ENCODE measurements around the gene KLK2.

The KLK2 gene

DNA sequence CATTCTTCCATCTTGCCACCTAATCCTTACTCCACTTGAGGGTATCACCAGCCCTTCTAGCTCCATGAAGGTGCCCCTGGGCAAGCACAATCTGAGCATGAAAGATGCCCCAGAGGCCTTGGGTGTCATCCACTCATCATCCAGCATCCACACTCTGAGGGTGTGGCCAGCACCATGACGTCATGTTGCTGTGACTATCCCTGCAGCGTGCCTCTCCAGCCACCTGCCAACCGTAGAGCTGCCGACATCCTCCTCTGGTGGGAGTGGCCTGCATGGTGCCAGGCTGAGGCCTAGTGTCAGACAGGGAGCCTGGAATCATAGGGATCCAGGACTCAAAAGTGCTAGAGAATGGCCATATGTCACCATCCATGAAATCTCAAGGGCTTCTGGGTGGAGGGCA lies 21.6 kb upstream of the KLK2 start:
- no peak for FAIRE-seq

DNA sequence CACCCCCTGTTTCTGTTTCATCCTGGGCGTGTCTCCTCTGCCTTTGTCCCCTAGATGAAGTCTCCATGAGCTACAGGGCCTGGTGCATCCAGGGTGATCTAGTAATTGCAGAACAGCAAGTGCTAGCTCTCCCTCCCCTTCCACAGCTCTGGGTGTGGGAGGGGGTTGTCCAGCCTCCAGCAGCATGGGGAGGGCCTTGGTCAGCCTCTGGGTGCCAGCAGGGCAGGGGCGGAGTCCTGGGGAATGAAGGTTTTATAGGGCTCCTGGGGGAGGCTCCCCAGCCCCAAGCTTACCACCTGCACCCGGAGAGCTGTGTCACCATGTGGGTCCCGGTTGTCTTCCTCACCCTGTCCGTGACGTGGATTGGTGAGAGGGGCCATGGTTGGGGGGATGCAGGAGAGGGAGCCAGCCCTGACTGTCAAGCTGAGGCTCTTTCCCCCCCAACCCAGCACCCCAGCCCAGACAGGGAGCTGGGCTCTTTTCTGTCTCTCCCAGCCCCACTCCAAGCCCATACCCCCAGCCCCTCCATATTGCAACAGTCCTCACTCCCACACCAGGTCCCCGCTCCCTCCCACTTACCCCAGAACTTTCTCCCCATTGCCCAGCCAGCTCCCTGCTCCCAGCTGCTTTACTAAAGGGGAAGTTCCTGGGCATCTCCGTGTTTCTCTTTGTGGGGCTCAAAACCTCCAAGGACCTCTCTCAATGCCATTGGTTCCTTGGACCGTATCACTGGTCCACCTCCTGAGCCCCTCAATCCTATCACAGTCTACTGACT lies 18.4 kb upstream of the KLK2 start, which contains the start of gene KLK3:
KLK3 (plus strand) TSS at position 280 of the 775 bp plus-strand sequence; CDS start at position 321, 41 bp downstream.
- no peak for FAIRE-seq

DNA sequence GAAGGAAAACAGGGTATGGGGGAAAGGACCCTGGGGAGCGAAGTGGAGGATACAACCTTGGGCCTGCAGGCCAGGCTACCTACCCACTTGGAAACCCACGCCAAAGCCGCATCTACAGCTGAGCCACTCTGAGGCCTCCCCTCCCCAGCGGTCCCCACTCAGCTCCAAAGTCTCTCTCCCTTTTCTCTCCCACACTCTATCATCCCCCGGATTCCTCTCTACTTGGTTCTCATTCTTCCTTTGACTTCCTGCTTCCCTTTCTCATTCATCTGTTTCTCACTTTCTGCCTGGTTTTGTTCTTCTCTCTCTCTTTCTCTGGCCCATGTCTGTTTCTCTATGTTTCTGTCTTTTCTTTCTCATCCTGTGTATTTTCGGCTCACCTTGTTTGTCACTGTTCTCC lies 15.9 kb upstream of the KLK2 start:
- no peak for FAIRE-seq

DNA sequence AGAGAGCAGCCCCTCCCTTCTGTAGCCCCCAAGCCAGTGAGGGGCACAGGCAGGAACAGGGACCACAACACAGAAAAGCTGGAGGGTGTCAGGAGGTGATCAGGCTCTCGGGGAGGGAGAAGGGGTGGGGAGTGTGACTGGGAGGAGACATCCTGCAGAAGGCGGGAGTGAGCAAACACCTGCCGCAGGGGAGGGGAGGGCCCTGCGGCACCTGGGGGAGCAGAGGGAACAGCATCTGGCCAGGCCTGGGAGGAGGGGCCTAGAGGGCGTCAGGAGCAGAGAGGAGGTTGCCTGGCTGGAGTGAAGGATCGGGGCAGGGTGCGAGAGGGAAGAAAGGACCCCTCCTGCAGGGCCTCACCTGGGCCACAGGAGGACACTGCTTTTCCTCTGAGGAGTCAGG lies 14.4 kb upstream of the KLK2 start:
- FAIRE-seq = no peak

DNA sequence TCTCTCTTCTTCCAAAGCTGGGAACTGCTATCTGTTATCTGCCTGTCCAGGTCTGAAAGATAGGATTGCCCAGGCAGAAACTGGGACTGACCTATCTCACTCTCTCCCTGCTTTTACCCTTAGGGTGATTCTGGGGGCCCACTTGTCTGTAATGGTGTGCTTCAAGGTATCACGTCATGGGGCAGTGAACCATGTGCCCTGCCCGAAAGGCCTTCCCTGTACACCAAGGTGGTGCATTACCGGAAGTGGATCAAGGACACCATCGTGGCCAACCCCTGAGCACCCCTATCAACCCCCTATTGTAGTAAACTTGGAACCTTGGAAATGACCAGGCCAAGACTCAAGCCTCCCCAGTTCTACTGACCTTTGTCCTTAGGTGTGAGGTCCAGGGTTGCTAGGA lies 13.4 kb upstream of the KLK2 start:
- no peak for FAIRE-seq

DNA sequence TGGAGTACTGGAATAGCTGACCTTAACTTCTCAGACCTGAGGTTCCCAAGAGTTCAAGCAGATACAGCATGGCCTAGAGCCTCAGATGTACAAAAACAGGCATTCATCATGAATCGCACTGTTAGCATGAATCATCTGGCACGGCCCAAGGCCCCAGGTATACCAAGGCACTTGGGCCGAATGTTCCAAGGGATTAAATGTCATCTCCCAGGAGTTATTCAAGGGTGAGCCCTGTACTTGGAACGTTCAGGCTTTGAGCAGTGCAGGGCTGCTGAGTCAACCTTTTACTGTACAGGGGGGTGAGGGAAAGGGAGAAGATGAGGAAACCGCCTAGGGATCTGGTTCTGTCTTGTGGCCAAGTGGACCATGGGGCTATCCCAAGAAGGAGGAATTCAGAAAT lies 12.2 kb upstream of the KLK2 start:
- no peak for FAIRE-seq

DNA sequence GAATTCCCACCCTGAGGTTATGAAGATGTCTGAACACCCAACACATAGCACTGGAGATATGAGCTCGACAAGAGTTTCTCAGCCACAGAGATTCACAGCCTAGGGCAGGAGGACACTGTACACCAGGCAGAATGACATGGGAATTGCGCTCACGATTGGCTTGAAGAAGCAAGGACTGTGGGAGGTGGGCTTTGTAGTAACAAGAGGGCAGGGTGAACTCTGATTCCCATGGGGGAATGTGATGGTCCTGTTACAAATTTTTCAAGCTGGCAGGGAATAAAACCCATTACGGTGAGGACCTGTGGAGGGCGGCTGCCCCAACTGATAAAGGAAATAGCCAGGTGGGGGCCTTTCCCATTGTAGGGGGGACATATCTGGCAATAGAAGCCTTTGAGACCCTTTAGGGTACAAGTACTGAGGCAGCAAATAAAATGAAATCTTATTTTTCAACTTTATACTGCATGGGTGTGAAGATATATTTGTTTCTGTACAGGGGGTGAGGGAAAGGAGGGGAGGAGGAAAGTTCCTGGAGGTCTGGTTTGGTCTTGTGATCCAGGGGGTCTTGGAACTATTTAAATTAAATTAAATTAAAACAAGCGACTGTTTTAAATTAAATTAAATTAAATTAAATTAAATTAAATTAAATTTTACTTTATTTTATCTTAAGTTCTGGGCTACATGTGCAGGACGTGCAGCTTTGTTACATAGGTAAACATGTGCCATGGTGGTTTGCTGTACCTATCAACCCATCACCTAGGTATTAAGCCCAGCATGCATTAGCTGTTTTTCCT lies 11.5 kb upstream of the KLK2 start:
- no peak for FAIRE-seq

DNA sequence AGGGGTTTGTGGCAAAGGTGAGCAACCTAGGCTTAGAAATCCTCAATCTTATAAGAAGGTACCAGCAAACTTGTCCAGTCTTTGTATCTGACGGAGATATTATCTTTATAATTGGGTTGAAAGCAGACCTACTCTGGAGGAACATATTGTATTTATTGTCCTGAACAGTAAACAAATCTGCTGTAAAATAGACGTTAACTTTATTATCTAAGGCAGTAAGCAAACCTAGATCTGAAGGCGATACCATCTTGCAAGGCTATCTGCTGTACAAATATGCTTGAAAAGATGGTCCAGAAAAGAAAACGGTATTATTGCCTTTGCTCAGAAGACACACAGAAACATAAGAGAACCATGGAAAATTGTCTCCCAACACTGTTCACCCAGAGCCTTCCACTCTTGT lies 3.8 kb upstream of the KLK2 start:
- no peak for FAIRE-seq

DNA sequence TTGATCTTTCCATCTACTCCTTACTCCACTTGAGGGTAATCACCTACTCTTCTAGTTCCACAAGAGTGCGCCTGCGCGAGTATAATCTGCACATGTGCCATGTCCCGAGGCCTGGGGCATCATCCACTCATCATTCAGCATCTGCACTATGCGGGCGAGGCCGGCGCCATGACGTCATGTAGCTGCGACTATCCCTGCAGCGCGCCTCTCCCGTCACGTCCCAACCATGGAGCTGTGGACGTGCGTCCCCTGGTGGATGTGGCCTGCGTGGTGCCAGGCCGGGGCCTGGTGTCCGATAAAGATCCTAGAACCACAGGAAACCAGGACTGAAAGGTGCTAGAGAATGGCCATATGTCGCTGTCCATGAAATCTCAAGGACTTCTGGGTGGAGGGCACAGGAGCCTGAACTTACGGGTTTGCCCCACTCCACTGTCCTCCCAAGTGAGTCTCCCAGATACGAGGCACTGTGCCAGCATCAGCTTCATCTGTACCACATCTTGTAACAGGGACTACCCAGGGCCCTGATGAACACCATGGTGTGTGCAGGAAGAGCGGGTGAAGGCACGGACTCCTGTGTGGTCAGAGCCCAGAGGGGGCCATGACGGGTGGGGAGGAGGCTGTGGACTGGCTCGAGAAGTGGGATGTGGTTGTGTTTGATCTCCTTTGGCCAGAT lies 2.7 kb upstream of the KLK2 start:
- FAIRE-seq = no peak

DNA sequence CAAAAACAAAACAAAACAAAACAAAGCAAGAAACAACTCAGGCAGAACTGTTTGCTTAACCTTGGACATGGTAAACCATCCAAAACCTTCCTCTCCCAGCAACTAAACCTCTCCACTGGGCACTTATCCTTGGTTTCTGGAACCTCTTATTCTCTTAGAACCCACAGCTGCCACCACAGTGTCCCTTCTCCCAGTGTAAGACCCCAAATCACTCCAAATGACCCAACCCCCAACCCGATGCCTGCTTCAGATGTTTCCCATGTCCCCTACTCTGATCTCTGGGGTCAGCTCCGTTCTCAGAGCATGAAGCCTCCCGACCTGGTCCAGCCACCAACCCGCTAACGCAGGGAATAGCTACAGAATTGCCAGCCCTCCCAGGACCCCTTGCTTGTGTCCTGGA lies 972 bp downstream of the KLK2 start:
- no peak for FAIRE-seq

DNA sequence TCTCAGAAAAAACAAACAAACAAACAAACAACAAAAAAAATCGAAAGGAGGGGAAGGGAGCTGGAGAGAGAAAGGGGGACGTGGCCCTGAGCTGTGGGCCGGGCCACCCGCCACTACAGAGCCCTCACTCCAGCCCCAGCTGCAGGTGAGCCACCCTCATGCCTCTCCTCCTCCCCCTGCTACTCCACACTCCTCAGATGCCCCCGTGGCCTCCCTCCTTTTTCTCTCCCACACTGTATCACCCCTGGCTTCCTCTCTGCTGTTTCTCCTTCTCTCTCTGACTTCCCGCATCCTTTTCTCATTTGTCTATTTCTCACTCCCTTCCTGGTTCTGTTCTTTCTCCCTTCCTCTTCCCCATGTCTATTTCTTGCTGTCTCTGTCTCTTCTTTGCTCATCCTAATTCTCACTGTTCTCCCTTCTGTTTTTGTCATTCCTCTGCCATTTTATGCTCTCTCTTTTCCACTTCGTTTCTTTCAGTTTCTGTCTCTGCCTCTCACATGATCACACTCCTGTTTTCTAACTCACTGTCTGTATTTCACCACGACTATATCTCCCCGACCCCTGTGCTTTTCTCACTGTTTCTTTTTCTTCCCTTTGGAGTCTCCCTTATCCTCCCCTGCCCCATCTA lies 2.7 kb downstream of the KLK2 start:
- FAIRE-seq = no peak

DNA sequence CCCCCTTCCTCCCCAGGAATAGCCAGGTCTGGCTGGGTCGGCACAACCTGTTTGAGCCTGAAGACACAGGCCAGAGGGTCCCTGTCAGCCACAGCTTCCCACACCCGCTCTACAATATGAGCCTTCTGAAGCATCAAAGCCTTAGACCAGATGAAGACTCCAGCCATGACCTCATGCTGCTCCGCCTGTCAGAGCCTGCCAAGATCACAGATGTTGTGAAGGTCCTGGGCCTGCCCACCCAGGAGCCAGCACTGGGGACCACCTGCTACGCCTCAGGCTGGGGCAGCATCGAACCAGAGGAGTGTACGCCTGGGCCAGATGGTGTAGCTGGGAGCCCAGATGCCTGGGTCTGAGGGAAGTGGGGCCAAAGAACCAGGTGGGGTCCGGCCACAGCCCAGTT lies 3.2 kb downstream of the KLK2 start:
- FAIRE-seq = peak; percentile 39

DNA sequence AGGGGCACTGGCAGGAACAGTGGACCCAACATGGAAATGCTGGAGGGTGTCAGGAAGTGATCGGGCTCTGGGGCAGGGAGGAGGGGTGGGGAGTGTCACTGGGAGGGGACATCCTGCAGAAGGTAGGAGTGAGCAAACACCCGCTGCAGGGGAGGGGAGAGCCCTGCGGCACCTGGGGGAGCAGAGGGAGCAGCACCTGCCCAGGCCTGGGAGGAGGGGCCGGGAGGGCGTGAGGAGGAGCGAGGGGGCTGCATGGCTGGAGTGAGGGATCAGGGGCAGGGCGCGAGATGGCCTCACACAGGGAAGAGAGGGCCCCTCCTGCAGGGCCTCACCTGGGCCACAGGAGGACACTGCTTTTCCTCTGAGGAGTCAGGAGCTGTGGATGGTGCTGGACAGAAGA lies 4.1 kb downstream of the KLK2 start:
- FAIRE-seq = no peak

DNA sequence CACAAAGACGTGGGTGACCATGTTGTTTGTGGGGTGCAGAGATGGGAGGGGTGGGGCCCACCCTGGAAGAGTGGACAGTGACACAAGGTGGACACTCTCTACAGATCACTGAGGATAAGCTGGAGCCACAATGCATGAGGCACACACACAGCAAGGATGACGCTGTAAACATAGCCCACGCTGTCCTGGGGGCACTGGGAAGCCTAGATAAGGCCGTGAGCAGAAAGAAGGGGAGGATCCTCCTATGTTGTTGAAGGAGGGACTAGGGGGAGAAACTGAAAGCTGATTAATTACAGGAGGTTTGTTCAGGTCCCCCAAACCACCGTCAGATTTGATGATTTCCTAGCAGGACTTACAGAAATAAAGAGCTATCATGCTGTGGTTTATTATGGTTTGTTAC lies 5.6 kb downstream of the KLK2 start:
- FAIRE-seq = no peak

DNA sequence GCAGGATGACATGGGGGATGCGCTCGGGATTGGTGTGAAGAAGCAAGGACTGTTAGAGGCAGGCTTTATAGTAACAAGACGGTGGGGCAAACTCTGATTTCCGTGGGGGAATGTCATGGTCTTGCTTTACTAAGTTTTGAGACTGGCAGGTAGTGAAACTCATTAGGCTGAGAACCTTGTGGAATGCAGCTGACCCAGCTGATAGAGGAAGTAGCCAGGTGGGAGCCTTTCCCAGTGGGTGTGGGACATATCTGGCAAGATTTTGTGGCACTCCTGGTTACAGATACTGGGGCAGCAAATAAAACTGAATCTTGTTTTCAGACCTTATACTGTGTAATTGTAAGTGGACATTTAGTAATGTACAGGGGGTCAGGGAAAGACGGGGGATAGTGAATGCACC lies 7.0 kb downstream of the KLK2 start:
- FAIRE-seq = no peak

DNA sequence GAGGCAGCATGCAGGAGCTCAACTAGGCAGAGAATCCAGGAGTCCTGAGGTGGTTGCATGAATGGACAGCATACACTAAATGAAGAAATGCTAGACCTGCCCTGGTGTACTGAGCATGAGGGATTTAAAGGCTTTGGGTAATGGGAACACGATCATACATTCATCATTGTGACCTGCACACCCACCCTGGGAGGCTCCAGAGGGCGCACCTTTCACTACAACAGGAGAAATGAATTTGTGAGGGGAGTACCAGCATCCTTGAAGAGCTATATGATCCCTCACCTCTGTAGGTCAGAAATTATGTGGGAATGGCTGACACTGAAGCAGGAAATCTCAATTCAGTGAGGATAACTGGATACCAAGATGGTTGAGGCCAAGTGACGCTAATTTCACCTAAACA lies 8.9 kb downstream of the KLK2 start:
- no peak for FAIRE-seq

DNA sequence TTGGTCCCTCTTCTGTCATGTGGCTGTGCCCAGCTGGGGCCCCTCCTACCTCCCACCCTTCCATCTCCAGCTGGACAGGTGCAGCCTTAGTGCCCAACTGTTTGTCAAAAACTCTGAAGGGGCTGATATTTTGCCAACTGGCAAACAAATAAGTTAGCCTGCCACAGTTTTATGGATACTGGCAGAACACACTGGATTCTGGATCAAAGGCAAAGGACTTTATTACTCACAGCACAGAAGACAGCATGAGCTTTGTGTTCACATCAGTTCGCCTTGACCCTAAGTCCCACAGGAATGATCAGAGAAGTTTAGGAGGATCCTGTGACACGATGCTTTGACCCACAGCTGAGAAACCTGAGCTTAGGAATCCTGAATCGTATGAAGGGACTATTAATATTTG lies 16.4 kb downstream of the KLK2 start:
- FAIRE-seq = peak; percentile 86

DNA sequence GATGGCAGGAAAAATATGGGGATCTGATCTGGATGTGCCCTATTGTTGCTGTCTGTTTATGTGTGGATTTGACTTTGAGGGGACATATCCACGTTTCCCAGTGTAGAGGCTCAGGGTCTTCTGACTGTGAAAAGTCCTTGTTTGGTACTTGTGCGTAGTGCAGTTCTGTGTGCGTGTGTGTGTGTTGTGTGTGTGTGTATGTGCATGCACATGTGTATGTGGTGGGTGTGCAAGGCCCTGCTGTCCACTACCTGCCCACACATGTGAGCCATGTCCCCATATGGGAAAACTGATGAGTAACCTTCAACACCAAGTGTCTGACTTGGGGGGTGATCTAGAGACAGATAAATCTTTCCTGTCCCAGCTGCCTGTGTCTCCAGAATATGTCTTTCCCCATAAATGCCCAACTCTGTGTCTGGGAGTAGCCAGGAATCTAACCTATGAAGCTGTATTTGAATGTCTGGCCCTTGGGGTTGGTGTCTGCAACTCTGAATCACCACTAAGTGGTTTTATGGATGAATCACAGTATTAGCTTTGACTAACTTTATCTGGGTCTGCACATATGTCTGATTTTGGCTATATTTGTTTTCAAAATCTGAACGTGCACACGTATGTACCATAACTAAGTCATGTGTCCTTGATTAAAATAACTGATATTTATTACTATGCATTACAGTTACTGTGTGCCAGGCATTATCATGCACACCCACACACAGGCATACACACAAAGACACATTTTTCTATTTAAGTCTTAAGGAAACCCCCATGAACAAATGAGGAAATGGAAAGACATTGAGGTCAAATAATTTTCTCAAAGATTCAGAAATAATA lies 17.4 kb downstream of the KLK2 start:
- FAIRE-seq = no peak

DNA sequence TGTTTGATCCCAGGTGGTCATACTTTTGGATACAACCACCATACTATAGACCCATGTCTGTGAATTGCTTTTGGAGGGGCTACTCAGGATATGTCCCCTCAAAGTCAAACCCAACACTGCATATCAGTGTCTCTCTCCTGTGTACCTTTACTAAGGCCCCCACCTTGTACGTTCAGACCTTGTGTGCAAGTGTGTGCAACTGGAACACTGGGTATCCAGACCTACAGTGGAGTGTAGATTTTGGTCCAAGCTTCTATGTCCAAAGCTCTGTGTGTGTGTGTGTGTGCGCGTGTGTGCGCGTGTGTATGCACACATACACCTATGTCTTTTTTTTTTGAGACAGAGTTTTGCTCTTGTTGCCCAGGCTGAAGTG lies 18.0 kb downstream of the KLK2 start:
- FAIRE-seq = no peak

DNA sequence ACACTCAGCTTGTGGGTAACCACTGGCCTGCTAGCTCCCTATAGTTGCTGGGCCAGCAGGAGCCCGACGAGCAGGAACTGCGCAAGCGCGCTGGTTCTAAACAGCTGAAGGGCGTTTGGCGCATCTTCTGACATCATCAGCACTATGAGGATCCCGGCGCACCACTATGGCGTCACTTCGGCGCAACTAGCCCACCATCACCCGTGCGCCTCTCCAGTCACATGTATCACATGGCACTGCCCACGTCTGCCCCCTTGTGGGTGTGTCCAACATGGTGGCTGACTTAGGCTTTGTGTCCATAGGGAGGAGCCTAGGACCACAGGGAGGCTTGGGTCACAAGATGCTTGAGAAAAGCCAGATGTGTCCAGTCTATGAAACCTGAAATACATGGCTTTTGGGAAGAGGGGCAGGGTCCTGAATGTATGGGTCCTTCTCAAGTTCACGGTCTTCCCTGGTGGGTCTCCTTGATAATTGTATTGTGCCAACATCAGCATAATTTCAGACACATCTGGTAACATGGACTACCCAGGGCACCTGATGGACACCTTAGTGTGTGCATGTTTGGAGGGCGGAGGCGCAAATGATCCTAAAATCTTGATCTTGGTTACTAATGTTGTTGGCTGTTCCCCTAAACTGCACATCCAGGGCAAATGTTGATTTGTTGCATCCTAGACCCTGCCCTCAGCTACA lies 20.0 kb downstream of the KLK2 start:
- no peak for FAIRE-seq

DNA sequence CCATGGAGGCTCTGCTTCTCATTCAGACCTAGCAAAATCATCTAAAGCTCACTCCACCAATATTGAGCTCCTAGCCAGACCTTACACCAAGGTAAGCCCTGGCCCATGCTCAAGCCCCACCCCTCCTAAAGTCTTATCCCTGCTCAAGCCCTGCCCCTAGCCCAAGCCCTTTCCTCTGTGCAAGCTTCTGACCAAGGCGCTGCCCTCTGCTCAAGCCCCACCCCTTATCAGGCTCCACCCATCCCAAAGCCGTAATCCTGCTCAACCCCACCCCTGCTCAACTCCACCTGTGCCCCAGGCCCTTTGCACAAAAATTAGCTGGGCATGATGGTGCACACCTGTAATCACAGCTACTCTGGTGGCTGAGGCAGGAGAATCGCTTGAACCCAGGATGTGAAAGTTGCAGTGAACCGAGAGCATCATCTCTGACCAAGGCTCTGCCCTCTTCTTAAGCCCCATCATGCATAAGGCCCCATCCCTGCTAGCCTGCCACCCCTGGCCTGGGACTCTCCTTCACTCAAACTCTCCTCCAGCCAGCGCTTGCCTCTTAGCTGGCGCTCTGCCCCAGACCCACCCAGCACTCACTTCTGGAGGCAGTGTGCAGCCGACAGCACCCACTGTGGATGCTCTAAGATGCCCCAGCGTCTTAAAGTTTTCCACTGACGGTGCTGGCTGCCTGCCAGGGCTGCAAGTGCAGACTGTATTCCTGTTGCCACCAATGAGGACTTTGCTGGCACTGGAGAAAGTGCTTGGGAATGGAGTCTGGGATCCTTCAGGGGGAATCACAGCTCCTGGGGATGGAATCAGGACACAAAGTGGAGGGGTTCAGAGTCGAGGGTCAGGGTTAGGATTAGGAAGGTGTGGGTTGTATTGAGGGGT lies 21.5 kb downstream of the KLK2 start:
- FAIRE-seq = no peak
